HG03442 (cell line): ENCODE measurements around the gene TMTC2.

ENCODE experiments used
- ATAC-seq: cut with Tn5 transposase; IDR thresholded peaks from one replicate; pipeline ENCODE4 v1.9.1; 2021; ENCODE audit warnings: mild to moderate bottlenecking, moderate library complexity; ENCODE audit not compliant: unreplicated experiment

Gene TMTC2

GRCh38 chr12:82682326-82682725, 4.4 kb upstream of the TMTC2 start:
- ATAC-seq, result no peak

GRCh38 chr12:82682851-82683261, 3.9 kb upstream of the TMTC2 start:
- no peak for ATAC-seq

GRCh38 chr12:82685790-82686167, 927 bp upstream of the TMTC2 start:
- peak; percentile 60 for ATAC-seq

DNA sequence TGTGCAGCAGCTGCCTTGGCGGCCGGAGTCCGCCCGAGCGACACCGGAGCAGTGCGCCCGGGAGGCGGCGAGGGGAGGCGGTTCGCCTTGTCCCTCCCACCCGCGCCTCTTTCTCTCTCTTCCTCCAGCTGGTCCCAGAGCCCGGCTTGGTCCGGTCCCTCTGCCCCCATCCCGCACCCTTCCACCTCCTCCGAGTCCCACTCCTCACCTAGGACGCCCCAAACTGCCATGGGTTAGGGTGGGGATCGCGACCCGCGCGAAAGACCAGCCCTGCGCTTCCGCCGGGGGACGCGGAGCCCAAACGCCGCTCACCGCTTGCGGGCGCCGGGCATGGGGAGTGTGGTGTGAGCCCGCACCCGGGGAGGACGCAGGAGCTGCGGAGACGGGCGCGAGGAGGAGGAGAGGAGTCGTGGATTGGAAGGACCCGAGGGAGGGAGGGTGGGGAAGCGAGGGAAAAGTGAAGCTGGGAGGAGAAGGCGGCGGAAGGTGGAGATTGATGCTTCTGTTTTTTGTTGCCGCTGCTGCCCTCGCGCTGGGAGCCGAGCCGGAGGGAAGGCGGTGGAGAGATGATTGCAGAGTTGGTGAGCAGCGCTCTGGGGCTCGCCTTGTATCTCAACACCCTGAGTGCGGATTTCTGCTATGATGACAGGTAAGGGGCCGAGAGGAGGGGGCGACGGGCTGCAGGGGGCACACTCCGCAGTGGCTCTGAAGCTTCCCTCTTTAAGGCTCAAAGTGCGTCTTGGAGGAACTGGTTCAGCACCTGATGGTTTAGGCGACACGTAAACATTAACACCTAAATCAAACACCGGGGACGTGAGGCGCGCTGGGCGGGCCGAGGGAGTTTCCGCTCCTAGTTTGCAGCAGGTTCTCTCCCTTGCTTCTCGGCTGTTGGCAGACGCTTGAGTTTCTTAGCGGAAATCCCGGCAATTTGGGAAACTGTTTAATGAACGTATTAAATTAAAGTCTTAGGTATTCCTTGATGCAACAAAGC, 610 bp downstream of the TMTC2 start:
- peak; percentile 33 for ATAC-seq

DNA sequence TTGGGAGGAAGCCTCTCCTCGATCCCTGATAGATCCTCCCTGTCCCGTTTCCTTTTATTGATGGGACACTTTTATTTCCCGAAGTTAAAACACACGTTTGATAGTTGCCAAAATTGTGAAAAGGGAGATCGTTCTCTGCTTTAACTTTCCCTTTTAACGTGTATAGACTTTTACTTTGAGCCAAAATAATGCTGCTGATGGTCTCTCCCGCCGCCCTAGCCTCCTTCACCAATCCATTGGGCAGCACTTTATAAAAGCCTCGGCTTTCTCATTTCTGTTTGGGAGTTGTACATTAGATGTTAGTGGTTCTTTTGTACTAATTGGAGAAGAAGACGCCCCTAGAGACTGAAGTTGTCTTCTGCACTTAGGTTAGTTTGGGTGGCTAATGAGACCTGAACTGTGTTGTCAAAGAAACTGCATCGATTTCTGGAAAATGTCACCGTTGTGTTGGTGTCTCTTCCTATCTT, 1.4 kb downstream of the TMTC2 start:
- ATAC-seq, result no peak

DNA sequence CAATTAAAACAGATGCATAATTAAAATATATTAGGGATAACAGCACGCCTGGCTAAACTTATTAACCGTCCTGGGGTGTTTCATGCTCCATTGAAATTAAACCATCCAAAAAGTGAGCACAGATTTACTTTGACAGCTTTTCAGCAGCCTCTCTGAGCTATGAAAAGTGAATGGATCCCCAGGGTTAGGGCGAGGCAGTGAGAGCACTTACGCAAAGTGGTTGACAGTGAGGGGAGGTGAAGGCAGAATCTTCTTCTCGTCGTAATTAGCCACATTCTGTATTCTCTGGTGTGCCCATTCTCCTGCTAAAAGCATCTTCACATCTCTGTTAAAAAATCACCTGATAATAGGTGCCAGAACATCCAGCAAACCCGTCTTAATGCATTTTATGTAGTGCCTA, 1.9 kb downstream of the TMTC2 start:
- ATAC-seq, result no peak

DNA sequence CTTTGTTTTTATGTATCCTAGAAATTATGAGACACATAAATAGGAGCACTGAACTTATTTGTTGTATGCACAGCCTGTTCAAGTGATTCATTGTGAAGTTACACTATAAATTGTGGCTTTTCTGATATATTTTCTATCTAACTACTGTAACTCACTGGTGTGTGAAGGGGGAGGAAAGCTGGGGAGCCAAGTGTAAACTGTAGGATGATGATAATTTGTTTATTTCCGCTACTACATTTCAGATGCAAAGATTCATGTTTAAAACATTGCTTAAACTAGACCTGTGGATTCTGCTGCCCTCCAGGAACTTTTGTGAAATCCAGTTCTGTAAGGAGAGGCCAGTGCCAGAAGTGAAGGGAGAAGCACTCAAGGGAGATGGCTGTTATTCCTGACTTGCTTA, 3.3 kb downstream of the TMTC2 start:
- ATAC-seq, result no peak

GRCh38 chr12:82691513-82691912, 4.8 kb downstream of the TMTC2 start:
- no peak for ATAC-seq

- ATAC-seq, result no peak
Observed at GRCh38 chr12:82694276-82694675, 7.6 kb downstream of the TMTC2 start.

GRCh38 chr12:82694970-82695369, 8.3 kb downstream of the TMTC2 start:
- ATAC-seq, result no peak

GRCh38 chr12:82695531-82695930, 8.8 kb downstream of the TMTC2 start:
- ATAC-seq, result no peak

GRCh38 chr12:82696543-82696942, 9.8 kb downstream of the TMTC2 start:
- ATAC-seq, result no peak

DNA sequence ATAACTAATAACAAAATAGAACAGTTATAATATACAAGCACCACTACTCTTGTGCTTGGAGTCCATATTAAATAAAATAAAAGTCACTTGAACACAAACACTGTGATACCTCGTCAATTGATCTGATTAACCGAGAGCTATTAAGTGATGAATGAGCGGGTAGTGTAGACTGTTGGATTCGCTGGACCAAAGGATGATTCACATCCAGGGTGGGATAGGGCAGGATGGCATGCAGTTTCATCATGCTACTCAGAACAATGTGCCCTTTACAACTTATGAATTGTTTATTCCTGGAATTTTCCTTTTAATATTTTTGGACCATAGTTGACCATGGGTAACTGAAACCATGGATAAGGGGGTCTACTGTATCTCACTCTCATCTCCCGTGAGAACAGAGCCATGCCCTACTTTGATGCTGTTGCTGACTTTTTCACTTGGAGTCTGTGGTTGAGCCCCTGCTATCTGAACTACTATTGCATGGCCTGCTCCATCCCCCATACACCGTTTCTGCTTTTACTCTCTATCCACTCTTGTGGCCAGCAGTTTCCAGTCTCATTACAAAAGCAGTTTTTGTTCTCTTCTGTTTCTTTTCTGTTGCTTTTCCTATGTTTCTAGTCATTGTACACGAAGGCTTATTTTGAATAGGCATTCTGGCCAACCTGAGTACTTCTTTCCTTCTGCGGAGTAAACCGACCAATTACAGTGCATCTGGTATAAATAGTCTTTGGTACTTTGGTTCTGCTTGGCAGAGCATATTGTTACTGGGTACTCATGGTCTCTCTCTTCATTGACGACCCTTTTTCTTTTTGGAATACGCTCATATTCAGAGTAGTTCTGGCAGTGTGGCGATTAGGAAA, 12.2 kb downstream of the TMTC2 start:
- ATAC-seq, result no peak

GRCh38 chr12:82705774-82706173, 19.1 kb downstream of the TMTC2 start:
- ATAC-seq, result no peak

DNA sequence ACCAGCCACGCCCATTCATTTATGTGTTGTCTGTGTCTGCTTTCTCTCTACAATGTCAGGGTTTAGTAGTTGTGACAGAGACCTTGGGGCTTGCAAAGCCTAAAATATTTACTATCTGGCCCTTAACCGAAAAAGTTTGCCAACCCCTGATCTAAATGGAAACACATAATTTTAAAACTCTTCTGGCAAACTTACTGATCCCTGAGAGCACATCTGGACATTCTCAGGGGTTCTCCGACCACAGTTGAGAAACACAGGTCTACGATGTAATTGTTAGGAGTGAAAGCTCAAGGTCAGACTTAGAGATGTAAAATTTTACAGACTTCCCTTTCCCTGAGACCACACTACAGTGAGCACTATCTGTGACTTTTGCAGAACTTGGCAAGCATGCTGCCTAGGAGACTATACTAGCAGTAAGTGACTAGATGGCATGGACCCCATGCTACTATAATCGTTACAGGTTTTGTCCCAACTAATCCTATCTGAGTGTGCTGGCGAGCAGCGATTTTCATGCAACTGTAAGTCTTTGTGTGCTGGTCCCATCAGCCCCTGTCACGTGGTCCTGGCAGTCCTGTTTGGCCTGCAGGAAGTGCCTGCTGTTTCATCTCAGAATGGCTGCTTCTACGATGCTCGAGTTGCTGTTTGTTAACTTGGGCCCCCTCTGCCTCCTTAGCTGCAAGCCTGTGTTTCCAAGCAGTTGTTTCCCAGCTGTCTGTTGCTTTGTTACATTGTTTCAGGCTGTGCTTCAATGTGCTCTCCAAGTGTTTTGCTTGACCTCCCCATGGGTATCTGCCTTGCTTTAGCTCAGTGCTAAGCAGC, 21.6 kb downstream of the TMTC2 start:
- no peak for ATAC-seq

- no peak for ATAC-seq
Observed at GRCh38 chr12:82709794-82710355, 23.2 kb downstream of the TMTC2 start.

- no peak for ATAC-seq
Observed at GRCh38 chr12:82710741-82711140, 24.0 kb downstream of the TMTC2 start.

DNA sequence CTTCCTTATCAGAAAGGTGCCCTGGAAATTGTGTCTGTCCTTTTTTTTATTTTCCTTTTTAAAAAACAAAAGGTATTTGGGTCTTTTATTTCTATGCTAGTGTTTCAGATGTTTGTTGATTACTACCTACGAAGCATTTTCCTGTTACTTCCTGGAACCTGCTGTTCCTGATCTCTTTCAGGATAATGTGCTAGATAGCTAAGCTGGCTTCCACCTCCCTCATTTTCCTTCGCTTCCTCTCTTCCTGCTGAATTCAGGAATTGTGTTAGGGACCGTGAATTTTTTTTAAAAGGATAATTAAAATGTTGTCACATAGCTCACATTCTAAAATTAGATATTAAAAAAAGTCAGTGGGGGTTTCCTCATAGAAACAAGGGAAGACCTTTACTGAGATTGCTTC, 27.7 kb downstream of the TMTC2 start:
- no peak for ATAC-seq

DNA sequence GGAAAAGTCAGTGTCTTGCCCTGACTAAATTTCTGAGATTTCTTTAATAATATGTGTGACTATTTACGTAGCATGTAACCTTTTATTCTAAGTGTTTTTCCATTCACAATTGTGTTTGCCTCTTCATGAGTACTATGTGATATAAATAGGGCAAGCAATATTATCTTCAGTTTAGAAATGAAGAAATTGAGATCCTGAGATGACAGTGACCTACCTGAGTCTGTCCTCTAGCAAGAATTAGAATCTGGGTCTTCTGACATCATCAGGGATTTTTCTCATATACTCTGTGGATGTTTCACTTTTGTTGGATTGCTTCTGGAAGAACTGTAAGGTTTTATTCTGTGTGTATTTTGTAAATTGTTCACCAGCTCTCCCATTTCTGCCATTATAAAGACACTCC, 35.0 kb downstream of the TMTC2 start:
- ATAC-seq, result no peak

- peak; percentile 82 for ATAC-seq
Observed at GRCh38 chr12:82723093-82723492, 36.4 kb downstream of the TMTC2 start.
